HepG2 (cell line): ENCODE data around the gene PSENEN. TPM values are rescaled to one million over a fixed set of nuclear protein-coding genes. Genes with fewer than 3 reads are reported as not detected.

Experiments
- AHDC1 ChIP-seq: sonication (generic); formaldehyde crosslinking; IDR thresholded peaks from 2 replicates; pipeline ENCODE4 v1.5.1; 2020; ENCODE audit warnings: mild to moderate bottlenecking, missing genetic modification reagents, borderline replicate concordance
- ARNTL ChIP-seq: sonication (generic); formaldehyde crosslinking; IDR thresholded peaks from 2 replicates; pipeline ENCODE4 v1.4.0; 2020; ENCODE audit warnings: mild to moderate bottlenecking, missing genetic modification reagents
- HNRNPUL1 ChIP-seq: fragments of 200-400 bp; formaldehyde crosslinking; IDR thresholded peaks from 2 replicates; pipeline ENCODE4 v1.6.1; 2017; ENCODE audit warnings: low read depth, mild to moderate bottlenecking, low read length, moderate library complexity
- MTF1 ChIP-seq: sonication (generic); formaldehyde crosslinking; IDR thresholded peaks from 2 replicates; pipeline ENCODE4 v1.5.0; 2020; ENCODE audit warnings: missing genetic modification reagents
- REPIN1 ChIP-seq: sonication (generic); formaldehyde crosslinking; IDR thresholded peaks from 2 replicates; pipeline ENCODE4 v1.8.0; 2022; ENCODE audit warnings: missing genetic modification reagents, low read depth, mild to moderate bottlenecking, borderline replicate concordance
- RNF2 ChIP-seq: fragments of 450-650 bp; conservative IDR thresholded peaks from 2 replicates; pipeline ENCODE4 v1.6.1; 2016; ENCODE audit warnings: low read depth
- SCMH1 ChIP-seq: sonication (generic); formaldehyde crosslinking; IDR thresholded peaks from 2 replicates; pipeline ENCODE4 v1.9.0; 2021; ENCODE audit warnings: missing genetic modification reagents, mild to moderate bottlenecking, borderline replicate concordance
- ZC3H4 ChIP-seq: sonication (generic); formaldehyde crosslinking; IDR thresholded peaks from 2 replicates; pipeline ENCODE4 v1.4.0; 2020; ENCODE audit warnings: missing genetic modification reagents, borderline replicate concordance
- ZNF263 ChIP-seq: sonication (generic); formaldehyde crosslinking; IDR thresholded peaks from 2 replicates; pipeline ENCODE4 v1.4.0; 2020; ENCODE audit warnings: missing genetic modification reagents
- ZNF550 ChIP-seq: sonication (generic); formaldehyde crosslinking; IDR thresholded peaks from 2 replicates; pipeline ENCODE4 v1.4.0; 2020; ENCODE audit warnings: mild to moderate bottlenecking, missing genetic modification reagents, borderline replicate concordance
- ZNF558 ChIP-seq: sonication (generic); formaldehyde crosslinking; IDR thresholded peaks from 2 replicates; pipeline ENCODE4 v1.9.0; 2022; ENCODE audit warnings: mild to moderate bottlenecking, missing genetic modification reagents, borderline replicate concordance
- ZNF569 ChIP-seq: sonication (generic); formaldehyde crosslinking; IDR thresholded peaks from 2 replicates; pipeline ENCODE4 v1.5.0; 2020; ENCODE audit warnings: mild to moderate bottlenecking, missing genetic modification reagents, moderate library complexity, borderline replicate concordance
- ZNF879 ChIP-seq: sonication (generic); formaldehyde crosslinking; IDR thresholded peaks from 2 replicates; pipeline ENCODE4 v1.8.1; 2023; ENCODE audit warnings: missing genetic modification reagents
- ZUFSP ChIP-seq: sonication (generic); formaldehyde crosslinking; IDR thresholded peaks from 2 replicates; pipeline ENCODE4 v1.9.0; 2021; ENCODE audit warnings: missing genetic modification reagents, mild to moderate bottlenecking, borderline replicate concordance
- polyA plus RNA-seq, 8 experiments: library from polyadenylated mRNA; depleted of rRNA in 3 of 8; stranded (reverse) in 7 of 8; unstranded in 1 of 8; fragments of >200 nt; fragmentation: Illumina TruSeq in 4 of 8; extraction: Trizol in 4 of 8; gene quantifications; 2 replicates each; pipeline versions ENCODE4 v1.2.1 to v1.2.3, GENCODE V29; 2011 to 2016; ENCODE audit warnings: low read depth in 4 of 8, missing spikeins in 1 of 8, mixed read lengths in 1 of 8; ENCODE audit not compliant: insufficient read depth in 1 of 8
- total RNA-seq, 5 experiments: library from RNA; depleted of rRNA; stranded (reverse); fragments of >200 nt; fragmentation: Illumina TruSeq; extraction: Trizol; gene quantifications; 2 replicates each; pipeline ENCODE4 v1.2.3, GENCODE V29; 2016; ENCODE audit warnings: low read depth in 1 of 5
- TF ChIP-seq, protein P1 (sequence below): sonication (generic); formaldehyde crosslinking; IDR thresholded peaks from 2 replicates; pipeline ENCODE4 v1.5.0; 2020; ENCODE audit warnings: missing genetic modification reagents, mild to moderate bottlenecking, borderline replicate concordance
- TF ChIP-seq, protein P2 (sequence below): sonication (generic); formaldehyde crosslinking; IDR thresholded peaks from 2 replicates; pipeline ENCODE4 v1.8.1; 2023; ENCODE audit warnings: mild to moderate bottlenecking, missing genetic modification reagents
- TF ChIP-seq, protein P3 (sequence below): sonication (generic); formaldehyde crosslinking; IDR thresholded peaks from 2 replicates; pipeline ENCODE4 v1.8.1; 2023; ENCODE audit warnings: mild to moderate bottlenecking, moderate library complexity, missing genetic modification reagents

PSENEN gene
- total and polyA plus RNA-seq, 2 of the 13 experiments (the other 11 are each of a cell fraction or from before 2014, with no cell fraction given) = 16.9 to 34.2 TPM

DNA sequence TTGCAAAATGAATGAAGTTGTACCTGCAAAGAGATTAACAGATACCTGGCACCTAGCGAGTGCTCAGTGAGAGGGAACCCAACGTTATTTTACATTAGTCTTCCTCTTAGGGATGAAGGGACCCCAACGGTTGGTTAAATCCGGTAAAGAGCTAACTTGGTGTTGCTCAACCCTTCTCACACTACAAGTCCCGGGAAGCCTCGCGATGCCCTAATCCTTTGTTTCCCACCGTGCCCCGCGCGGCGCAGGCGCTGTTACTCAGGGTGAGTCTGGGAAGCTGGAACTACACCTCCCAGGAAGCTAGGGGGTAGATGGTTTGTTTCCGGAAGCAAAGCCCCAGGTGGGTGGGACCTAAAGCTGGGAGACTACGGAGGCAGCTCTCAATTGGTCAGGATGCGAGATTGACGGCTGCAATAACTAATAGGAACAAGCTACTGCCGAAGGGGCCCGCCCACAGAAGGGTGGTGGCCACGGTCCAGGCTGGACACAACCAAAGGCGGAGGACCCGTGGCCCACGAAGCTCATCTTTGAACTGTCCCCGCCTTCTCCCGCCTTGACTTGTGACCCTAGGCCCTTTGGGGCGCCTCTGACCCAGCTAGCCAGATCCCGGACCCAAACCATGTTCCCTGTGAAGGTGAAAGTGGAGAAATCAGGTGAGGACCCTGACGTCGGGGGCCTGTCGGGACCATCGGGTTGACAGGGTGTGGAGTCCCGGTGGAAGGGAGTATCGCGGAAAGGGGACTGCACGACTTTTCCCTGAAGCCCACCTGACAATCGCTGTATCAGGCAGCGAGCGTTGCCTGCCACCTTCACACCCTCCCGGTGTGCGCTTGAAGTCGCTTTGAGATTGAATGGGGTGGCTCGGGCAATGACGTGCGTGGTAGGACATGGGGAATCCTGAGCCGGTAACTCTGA, 2.9 kb downstream of the PSENEN start, which contains the start of gene LIN37 (continued):
- TF ChIP-seq AHDC1 (CRISPR knock-in tag) = no peak
- TF ChIP-seq ZNF879 (CRISPR knock-in tag) = no peak
- TF ChIP-seq ARNTL (CRISPR knock-in tag) = peak; percentile 61; the same call in 1 of the 2 replicates
- no peak for TF ChIP-seq ZUFSP (CRISPR knock-in tag)
- TF ChIP-seq ZNF263 (CRISPR knock-in tag) = no peak
- TF ChIP-seq ZNF569 (CRISPR knock-in tag) = no peak
- TF ChIP-seq ZNF550 (CRISPR knock-in tag) = no peak
- TF ChIP-seq, protein P1, sequence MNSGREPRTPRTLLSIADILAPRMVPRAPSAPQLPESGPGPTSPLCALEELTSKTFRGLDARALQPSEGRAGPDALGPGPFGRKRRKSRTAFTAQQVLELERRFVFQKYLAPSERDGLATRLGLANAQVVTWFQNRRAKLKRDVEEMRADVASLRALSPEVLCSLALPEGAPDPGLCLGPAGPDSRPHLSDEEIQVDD (CRISPR knock-in tag) = no peak; the same call in 1 of the 2 replicates
- TF ChIP-seq SCMH1 (CRISPR knock-in tag) = no peak
- TF ChIP-seq ZC3H4 (CRISPR knock-in tag) = no peak
- TF ChIP-seq, protein P2, sequence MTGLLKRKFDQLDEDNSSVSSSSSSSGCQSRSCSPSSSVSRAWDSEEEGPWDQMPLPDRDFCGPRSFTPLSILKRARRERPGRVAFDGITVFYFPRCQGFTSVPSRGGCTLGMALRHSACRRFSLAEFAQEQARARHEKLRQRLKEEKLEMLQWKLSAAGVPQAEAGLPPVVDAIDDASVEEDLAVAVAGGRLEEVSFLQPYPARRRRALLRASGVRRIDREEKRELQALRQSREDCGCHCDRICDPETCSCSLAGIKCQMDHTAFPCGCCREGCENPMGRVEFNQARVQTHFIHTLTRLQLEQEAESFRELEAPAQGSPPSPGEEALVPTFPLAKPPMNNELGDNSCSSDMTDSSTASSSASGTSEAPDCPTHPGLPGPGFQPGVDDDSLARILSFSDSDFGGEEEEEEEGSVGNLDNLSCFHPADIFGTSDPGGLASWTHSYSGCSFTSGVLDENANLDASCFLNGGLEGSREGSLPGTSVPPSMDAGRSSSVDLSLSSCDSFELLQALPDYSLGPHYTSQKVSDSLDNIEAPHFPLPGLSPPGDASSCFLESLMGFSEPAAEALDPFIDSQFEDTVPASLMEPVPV = no peak
- TF ChIP-seq, protein P3, sequence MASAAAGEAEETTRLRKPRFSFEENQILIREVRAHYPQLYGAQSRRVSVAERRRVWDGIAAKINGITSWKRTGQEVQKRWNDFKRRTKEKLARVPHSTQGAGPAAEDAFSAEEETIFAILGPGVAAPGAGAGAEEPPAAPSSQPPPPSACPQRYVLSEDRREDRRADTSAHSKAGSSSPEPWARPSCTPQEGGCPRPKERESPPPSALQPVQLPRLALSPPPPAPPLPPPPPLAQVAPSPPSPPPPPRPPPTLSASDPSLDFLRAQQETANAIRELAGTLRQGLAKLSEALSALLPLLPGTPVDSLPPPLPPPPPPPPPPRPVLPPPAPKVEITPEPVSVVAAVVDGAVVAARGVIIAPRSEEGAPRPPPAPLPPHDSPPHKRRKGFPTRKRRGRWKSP (CRISPR knock-in tag) = no peak
- no peak for TF ChIP-seq HNRNPUL1
- TF ChIP-seq MTF1 (CRISPR knock-in tag) = no peak
- TF ChIP-seq REPIN1 = 0 out of 2 replicates have a peak, but pooled peaks have one; percentile 51
- TF ChIP-seq ZNF558 (CRISPR knock-in tag) = no peak
- no peak; the same call in 1 of the 2 replicates for TF ChIP-seq RNF2
